Activated B cell treated with CpG ODN at 0.5 μM for 24 hours (primary cell): ENCODE results near the gene TNNC1. TPM values are rescaled to one million over a fixed set of nuclear protein-coding genes. Genes with fewer than 3 reads are reported as not detected.

Experiments used
- ATAC-seq: fragments of 200-7000 bp; cut with Tn5 transposase; one replicate; pipeline ENCODE4 v1.10.0; 2021; ENCODE audit warnings: low read depth, mild to moderate bottlenecking, moderate library complexity
- CTCF ChIA-PET: fragments of 350-600 bp; sonication (Branson Sonifier 250); formaldehyde crosslinking; loops from one replicate; lab custom pipeline; 2021; ENCODE audit warnings: antibody characterized with exemption; lab: Charles Lee
- POLR2A ChIA-PET: fragments of 350-600 bp; sonication (Branson Sonifier 250); formaldehyde crosslinking; loops from one replicate; lab custom pipeline; 2021; ENCODE audit warnings: antibody characterized with exemption; lab: Charles Lee
- DNase-seq: peaks from one replicate; pipeline ENCODE4 v3.0.0; 2022
- H3K27ac Mint-ChIP-seq: one replicate; pipeline ENCODE4 v1.8.0; 2020; ENCODE audit warnings: mixed read lengths
- H3K27me3 Mint-ChIP-seq: one replicate; pipeline ENCODE4 v1.8.0; 2021; ENCODE audit warnings: mixed read lengths
- H3K36me3 Mint-ChIP-seq: one replicate; pipeline ENCODE4 v1.8.0; 2021; ENCODE audit warnings: low read depth, mixed read lengths
- H3K4me1 Mint-ChIP-seq: one replicate; pipeline ENCODE4 v1.8.0; 2021; ENCODE audit warnings: mixed read lengths
- H3K4me3 Mint-ChIP-seq: one replicate; pipeline ENCODE4 v1.8.0; 2020; ENCODE audit warnings: mild to moderate bottlenecking, mixed read lengths
- H3K9me3 Mint-ChIP-seq: one replicate; pipeline ENCODE4 v1.8.0; 2020; ENCODE audit warnings: mixed read lengths
- CTCF ChIP-seq: fragments of 200-600 bp; IDR thresholded peaks from one replicate; pipeline ENCODE4 v1.8.0; 2022; ENCODE audit warnings: antibody characterized with exemption, mild to moderate bottlenecking
- intact Hi-C: fragments of 100-400 bp; cut with micrococcal nuclease; formaldehyde crosslinking; loops from one replicate; pipeline ENCODE4 v1.15.1; 2024
- total RNA-seq: library from RNA; stranded (reverse); gene quantifications from 2 replicates; pipeline ENCODE4 v1.2.3, GENCODE V29; 2022

Gene TNNC1
- total RNA-seq, 1 donor from 2014 or later, result not detected

GRCh38 chr3:52405601-52406110, 48.2 kb downstream of the TNNC1 start:
- no peak for ATAC-seq
- intact Hi-C loops, result no loop called here
- peaks cover 17% of the 10 kb centered on the region for H3K4me1 Mint-ChIP-seq
- peaks cover 77% of the 10 kb centered on the region for H3K36me3 Mint-ChIP-seq
- H3K4me3 Mint-ChIP-seq, result no peak overlapping the region
- DNase-seq, result no peak
- no peaks in the 10 kb centered on the region for H3K9me3 Mint-ChIP-seq
- no peaks in the 10 kb centered on the region for H3K27me3 Mint-ChIP-seq
- no peak for TF ChIP-seq CTCF
- no peak overlapping the region for H3K27ac Mint-ChIP-seq
- ChIA-PET CTCF (no interaction called here), POLR2A (interaction anchor here (0.6 to 1.0 kb wide), 2 partner anchors 10 to 48 kb away, joined by 7 to 8 read pairs; partner anchors contain the start of gene TNNC1)

GRCh38 chr3:52405066-52405465, 48.8 kb downstream of the TNNC1 start:
- CTCF ChIA-PET, result no interaction called here
- Mint-ChIP-seq H3K27me3 (no peaks in the 10 kb centered on the region), H3K4me3 (no peak overlapping the region), H3K4me1 (peaks cover 17% of the 10 kb centered on the region), H3K9me3 (no peaks in the 10 kb centered on the region), H3K27ac (no peak overlapping the region), H3K36me3 (peaks cover 82% of the 10 kb centered on the region)
- DNase-seq (no peak), ATAC-seq (no peak)
- TF ChIP-seq CTCF, result no peak
- POLR2A ChIA-PET, result interaction anchor here (0.6 kb wide), 2 partner anchors 9 to 204 kb away, joined by 5 to 7 read pairs; no protein-coding TSS in a partner anchor
- intact Hi-C loops, result no loop called here

GRCh38 chr3:52404391-52404790, 49.5 kb downstream of the TNNC1 start:
- no peak for ATAC-seq
- Mint-ChIP-seq H3K9me3 (no peaks in the 10 kb centered on the region), H3K4me3 (no peak overlapping the region), H3K4me1 (peaks cover 16% of the 10 kb centered on the region), H3K27me3 (no peaks in the 10 kb centered on the region), H3K27ac (no peak overlapping the region), H3K36me3 (peaks cover 84% of the 10 kb centered on the region)
- DNase-seq, result no peak
- TF ChIP-seq CTCF, result no peak
- ChIA-PET POLR2A (no interaction called here), CTCF (no interaction called here)
- intact Hi-C loops, result no loop called here

- Mint-ChIP-seq H3K36me3 (peaks cover 85% of the 10 kb centered on the region), H3K4me1 (peaks cover 12% of the 10 kb centered on the region), H3K27ac (no peak overlapping the region), H3K4me3 (no peak overlapping the region), H3K27me3 (no peaks in the 10 kb centered on the region), H3K9me3 (no peaks in the 10 kb centered on the region)
- POLR2A ChIA-PET, result no interaction called here
- intact Hi-C loops, result no loop called here
- CTCF ChIA-PET, result no interaction called here
- ATAC-seq, result no peak
- no peak for DNase-seq
- TF ChIP-seq CTCF, result no peak
Measured at GRCh38 chr3:52403955-52404354, 49.9 kb downstream of the TNNC1 start.

- H3K4me1 Mint-ChIP-seq, result peaks cover 6% of the 10 kb centered on the region
- POLR2A ChIA-PET, result no interaction called here
- no peak overlapping the region for H3K4me3 Mint-ChIP-seq
- peaks cover 86% of the 10 kb centered on the region for H3K36me3 Mint-ChIP-seq
- no peak overlapping the region for H3K27ac Mint-ChIP-seq
- ATAC-seq (no peak), DNase-seq (no peak)
- no peaks in the 10 kb centered on the region for H3K9me3 Mint-ChIP-seq
- intact Hi-C loops, result no loop called here
- CTCF ChIA-PET, result no interaction called here
- H3K27me3 Mint-ChIP-seq, result no peaks in the 10 kb centered on the region
- no peak for TF ChIP-seq CTCF
Measured at GRCh38 chr3:52403271-52403841, 50.5 kb downstream of the TNNC1 start.
